Naive thymus-derived CD4-positive, alpha-beta T cell (primary cell): Measurements from ENCODE around the gene RABGEF1. TPM values are rescaled to one million over a fixed set of nuclear protein-coding genes. Genes with fewer than 3 reads are reported as not detected.
"Not testable (repeated sequence)": the region's sequence is repeated elsewhere in the genome, so short reads cannot be mapped to it uniquely, and the experiment has no call there.

Experiments
- ATAC-seq: fragments of 150-1000 bp; cut with Tn5 transposase; 2 replicates; pipeline ENCODE4 v1.10.0; 2021; ENCODE audit warnings: mild to moderate bottlenecking, moderate library complexity
- CTCF ChIA-PET: fragments of 350-600 bp; sonication (Branson Sonifier 250); formaldehyde crosslinking; loops from one replicate; lab custom pipeline; 2021; ENCODE audit warnings: antibody characterized with exemption; lab: Charles Lee
- POLR2A ChIA-PET: fragments of 350-600 bp; sonication (Branson Sonifier 250); formaldehyde crosslinking; loops from one replicate; lab custom pipeline; 2021; ENCODE audit warnings: antibody characterized with exemption, inconsistent platforms; lab: Charles Lee
- DNase-seq, 9 donors: peaks; one replicate each; pipeline versions ENCODE4 v3.0.0 to v3.0.0-alpha.2; 2020 to 2022; ENCODE audit warnings: mixed read lengths in 1 of 9
- H3K27ac ChIP-seq: one replicate; pipeline ENCODE4 v1.7.0; 2013; ENCODE audit warnings: mild to moderate bottlenecking, low read depth, low read length, moderate library complexity
- H3K27me3 ChIP-seq, 2 donors: one replicate each; pipeline ENCODE4 v1.7.0; 2013; ENCODE audit warnings: low read length in 2 of 2, mild to moderate bottlenecking in 2 of 2, moderate library complexity in 2 of 2; ENCODE audit not compliant: control insufficient read depth in 2 of 2, insufficient read depth in 2 of 2
- H3K36me3 ChIP-seq, 3 experiments: 1 replicate in 2 of 3; 2 replicates in 1 of 3; pipeline ENCODE4 v1.7.0; 2013; ENCODE audit warnings: low read length in 3 of 3, mild to moderate bottlenecking in 3 of 3, moderate library complexity in 1 of 3; ENCODE audit not compliant: insufficient read depth in 3 of 3, control insufficient read depth in 2 of 3
- H3K4me1 ChIP-seq, 2 donors: one replicate each; pipeline ENCODE4 v1.7.0; 2013; ENCODE audit warnings: low read length in 2 of 2, mild to moderate bottlenecking in 2 of 2, moderate library complexity in 1 of 2; ENCODE audit not compliant: control insufficient read depth in 2 of 2, insufficient read depth in 2 of 2
- H3K4me3 ChIP-seq: 2 replicates; pipeline ENCODE4 v1.7.0; 2013; ENCODE audit warnings: mild to moderate bottlenecking, low read length
- H3K9me3 ChIP-seq, 3 experiments: 1 replicate in 2 of 3; 2 replicates in 1 of 3; pipeline ENCODE4 v1.7.0; 2013; ENCODE audit warnings: low read length in 3 of 3; ENCODE audit not compliant: control insufficient read depth in 2 of 3
- H3K27ac Mint-ChIP-seq, 9 donors: one replicate each; pipeline ENCODE4 v1.8.0; 2020 to 2022; ENCODE audit warnings: mixed read lengths in 9 of 9, mild to moderate bottlenecking in 8 of 9, moderate library complexity in 5 of 9, inconsistent platforms in 2 of 9
- H3K27me3 Mint-ChIP-seq, 5 donors: one replicate each; pipeline ENCODE4 v1.8.0; 2021 to 2022; ENCODE audit warnings: mixed read lengths in 5 of 5, mild to moderate bottlenecking in 1 of 5
- H3K36me3 Mint-ChIP-seq, 5 donors: one replicate each; pipeline ENCODE4 v1.8.0; 2020 to 2022; ENCODE audit warnings: mixed read lengths in 5 of 5, mild to moderate bottlenecking in 3 of 5, inconsistent platforms in 1 of 5
- H3K4me1 Mint-ChIP-seq, 7 donors: one replicate each; pipeline ENCODE4 v1.8.0; 2020 to 2022; ENCODE audit warnings: mixed read lengths in 7 of 7, mild to moderate bottlenecking in 3 of 7, inconsistent platforms in 1 of 7
- H3K4me3 Mint-ChIP-seq, 10 donors: one replicate each; pipeline ENCODE4 v1.8.0; 2020 to 2022; ENCODE audit warnings: mild to moderate bottlenecking in 10 of 10, mixed read lengths in 10 of 10, moderate library complexity in 6 of 10, inconsistent platforms in 2 of 10
- H3K9me3 Mint-ChIP-seq, 11 donors: one replicate each; pipeline ENCODE4 v1.8.0; 2020 to 2022; ENCODE audit warnings: mixed read lengths in 11 of 11, mild to moderate bottlenecking in 4 of 11, inconsistent platforms in 1 of 11, moderate library complexity in 1 of 11
- intact Hi-C, 2 donors: fragments of 100-400 bp; cut with micrococcal nuclease; formaldehyde crosslinking; loops; one replicate each; pipeline ENCODE4 v1.15.1; 2023
- polyA plus RNA-seq, 2 donors: library from polyadenylated mRNA; unstranded; fragments of 300-500 nt; fragmentation: Illumina TruSeq; gene quantifications; one replicate each; pipeline ENCODE4 v1.2.3, GENCODE V29; 2021
- total RNA-seq, 6 experiments: library from RNA in 5 of 6; stranded (reverse) in 5 of 6; gene quantifications; 1 replicate in 5 of 6; 2 replicates in 1 of 6; pipeline ENCODE4 v1.2.3 and lab custom pipeline; 2021 to 2026

Gene RABGEF1
- total and polyA plus RNA-seq, 7 experiments from 2014 or later: 20.5 to 35.7 (median 21.8) TPM

- H3K4me1 ChIP-seq: no peaks in the 10 kb centered on the region
- H3K36me3 ChIP-seq: peaks cover 0 to 12% (median 0%) of the 10 kb centered on the region in 3 experiments
- H3K4me1 Mint-ChIP-seq: peaks cover 0 to under 1% (median 0%) of the 10 kb centered on the region in 7 donors
- H3K27ac Mint-ChIP-seq: no peak overlapping the region
- H3K9me3 ChIP-seq: no peaks in the 10 kb centered on the region
- peaks cover 9 to 57% (median 42%) of the 10 kb centered on the region in 5 donors for H3K36me3 Mint-ChIP-seq
- POLR2A ChIA-PET: no interaction called here
- no peak overlapping the region for H3K27ac ChIP-seq
- no peaks in the 10 kb centered on the region for H3K27me3 Mint-ChIP-seq
- ATAC-seq: no peak
- peaks cover 0 to 20% (median 9%) of the 10 kb centered on the region in 11 donors for H3K9me3 Mint-ChIP-seq
- H3K4me3 Mint-ChIP-seq: no peak overlapping the region
- intact Hi-C loops: no loop called here
- no peaks in the 10 kb centered on the region for H3K27me3 ChIP-seq
- DNase-seq: no peak
- H3K4me3 ChIP-seq: no peak overlapping the region
- CTCF ChIA-PET: no interaction called here
These were observed 26.8 kb upstream of the RABGEF1 start for GRCh38 chr7:66713687-66714086.

DNA sequence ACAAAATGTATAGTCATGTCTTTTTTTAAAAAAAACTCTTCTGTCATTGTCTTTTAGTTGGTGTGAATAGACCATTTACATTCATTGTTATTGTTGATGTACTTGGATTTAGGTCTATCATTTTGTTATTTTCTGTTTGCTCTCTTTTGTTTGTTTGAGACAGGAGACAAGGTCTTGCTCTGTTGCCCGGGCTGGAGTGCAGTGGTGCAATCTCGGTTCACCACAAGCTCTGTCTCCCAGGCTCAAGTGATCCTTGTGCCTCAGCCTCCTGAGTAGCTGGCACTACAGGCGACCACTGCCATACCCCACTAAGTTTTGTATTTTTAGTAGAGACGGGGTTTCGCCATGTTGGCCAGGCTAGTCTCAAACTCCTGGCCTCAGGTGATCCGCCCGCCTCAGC is 23.9 kb upstream of the RABGEF1 start:
- POLR2A ChIA-PET, H3K27me3 Mint-ChIP-seq, H3K27me3 ChIP-seq, H3K27ac ChIP-seq, DNase-seq, ATAC-seq, H3K4me1 ChIP-seq, intact Hi-C loops, H3K27ac Mint-ChIP-seq, CTCF ChIA-PET, H3K4me3 Mint-ChIP-seq, H3K4me3 ChIP-seq, H3K4me1 Mint-ChIP-seq, H3K9me3 ChIP-seq, H3K36me3 ChIP-seq: not testable (repeated sequence)
- H3K9me3 Mint-ChIP-seq: peaks cover 0 to 20% (median 9%) of the 10 kb centered on the region in 11 donors
- H3K36me3 Mint-ChIP-seq: peaks cover 13 to 57% (median 37%) of the 10 kb centered on the region in 5 donors

DNA sequence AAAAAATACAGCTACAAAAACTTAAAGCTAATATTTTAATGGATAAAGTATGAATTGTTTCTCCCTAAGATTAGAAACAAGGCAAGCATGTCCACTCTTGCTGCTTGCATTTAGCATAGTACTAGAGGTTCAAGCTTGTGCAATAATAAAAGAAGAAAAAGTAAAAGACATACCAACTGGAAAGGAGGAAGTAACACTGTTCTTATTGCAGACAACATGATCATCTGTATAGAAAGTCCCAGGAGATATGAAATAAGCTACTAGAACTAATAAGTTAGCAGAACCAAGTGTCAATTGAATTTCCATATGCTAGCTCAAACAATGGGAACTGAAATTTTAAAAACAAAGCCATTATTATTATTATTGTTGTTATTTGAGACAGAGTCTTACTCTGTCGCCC is 20.0 kb upstream of the RABGEF1 start:
- POLR2A ChIA-PET: interaction anchor here (0.6 kb wide), 1 partner anchor 102 kb away, joined by 5 read pairs; no protein-coding TSS in a partner anchor
- no peak overlapping the region for H3K27ac ChIP-seq
- no peaks in the 10 kb centered on the region for H3K27me3 Mint-ChIP-seq
- H3K9me3 Mint-ChIP-seq: peaks cover 4 to 19% (median 11%) of the 10 kb centered on the region in 11 donors
- ATAC-seq (no peak), DNase-seq (no peak)
- no peaks in the 10 kb centered on the region for H3K36me3 ChIP-seq
- no peak overlapping the region for H3K4me3 Mint-ChIP-seq
- no peaks in the 10 kb centered on the region for H3K27me3 ChIP-seq
- H3K9me3 ChIP-seq: no peaks in the 10 kb centered on the region
- no peak overlapping the region for H3K27ac Mint-ChIP-seq
- H3K4me1 ChIP-seq: no peaks in the 10 kb centered on the region
- no peak overlapping the region for H3K4me3 ChIP-seq
- CTCF ChIA-PET: no interaction called here
- peaks cover 12 to 50% (median 34%) of the 10 kb centered on the region in 5 donors for H3K36me3 Mint-ChIP-seq
- intact Hi-C loops: no loop called here
- peaks cover 0 to 1% (median 0%) of the 10 kb centered on the region in 7 donors for H3K4me1 Mint-ChIP-seq

GRCh38 chr7:66725843-66726242 is 14.7 kb upstream of the RABGEF1 start:
- ChIA-PET POLR2A (no interaction called here), CTCF (no interaction called here)
- Histone ChIP-seq H3K27me3 (no peaks in the 10 kb centered on the region), H3K36me3 (no peaks in the 10 kb centered on the region), H3K27ac (no peak overlapping the region), H3K4me3 (no peak overlapping the region), H3K9me3 (no peaks in the 10 kb centered on the region), H3K4me1 (no peaks in the 10 kb centered on the region)
- H3K4me3 Mint-ChIP-seq: no peak overlapping the region
- peaks cover 4 to 19% (median 11%) of the 10 kb centered on the region in 11 donors for H3K9me3 Mint-ChIP-seq
- ATAC-seq (no peak), DNase-seq (no peak)
- no peaks in the 10 kb centered on the region for H3K27me3 Mint-ChIP-seq
- H3K4me1 Mint-ChIP-seq: peaks cover 0 to 5% (median 0%) of the 10 kb centered on the region in 7 donors
- peaks cover 13 to 36% (median 26%) of the 10 kb centered on the region in 5 donors for H3K36me3 Mint-ChIP-seq
- H3K27ac Mint-ChIP-seq: no peak overlapping the region
- intact Hi-C loops: no loop called here

GRCh38 chr7:66727058-66727457 is 13.5 kb upstream of the RABGEF1 start:
- no peak overlapping the region for H3K27ac Mint-ChIP-seq
- ChIA-PET POLR2A (interaction anchor here (0.7 kb wide), 1 partner anchor 178 kb away, joined by 3 read pairs; no protein-coding TSS in a partner anchor), CTCF (interaction anchor here (0.6 kb wide), 1 partner anchor 95 kb away, joined by 4 read pairs; no protein-coding TSS in a partner anchor)
- H3K36me3 Mint-ChIP-seq: peaks cover 9 to 30% (median 26%) of the 10 kb centered on the region in 5 donors
- DNase-seq: no peak
- ATAC-seq: no peak
- Histone ChIP-seq H3K4me1 (no peaks in the 10 kb centered on the region), H3K36me3 (no peaks in the 10 kb centered on the region), H3K27ac (no peak overlapping the region), H3K4me3 (no peak overlapping the region), H3K27me3 (no peaks in the 10 kb centered on the region), H3K9me3 (no peaks in the 10 kb centered on the region)
- no peak overlapping the region for H3K4me3 Mint-ChIP-seq
- H3K27me3 Mint-ChIP-seq: no peaks in the 10 kb centered on the region
- peaks cover 0 to 7% (median 0%) of the 10 kb centered on the region in 7 donors for H3K4me1 Mint-ChIP-seq
- peaks cover 4 to 19% (median 11%) of the 10 kb centered on the region in 11 donors for H3K9me3 Mint-ChIP-seq
- intact Hi-C loops: no loop called here

DNA sequence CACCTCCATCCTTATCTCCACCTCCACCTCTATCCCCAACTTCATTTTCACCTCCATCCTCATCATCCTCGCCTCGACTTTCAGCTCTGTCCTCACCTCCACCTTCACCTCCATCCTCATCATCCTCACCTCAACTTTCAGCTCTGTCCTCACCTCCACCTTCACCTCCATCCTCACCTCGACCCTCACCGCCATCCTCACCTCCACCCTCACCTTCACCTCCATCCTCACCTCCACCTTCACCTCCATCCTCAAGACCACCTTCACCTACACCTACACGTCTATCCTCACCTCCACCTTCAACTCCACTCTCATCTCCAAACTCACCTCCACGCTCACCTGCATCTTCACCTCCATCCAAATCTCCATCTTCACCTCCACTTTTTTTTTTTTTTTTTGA is 12.0 kb upstream of the RABGEF1 start:
- no peaks in the 10 kb centered on the region for H3K4me1 ChIP-seq
- intact Hi-C loops: no loop called here
- Mint-ChIP-seq H3K4me3 (no peak overlapping the region), H3K9me3 (peaks cover 4 to 18% (median 11%) of the 10 kb centered on the region in 11 donors), H3K4me1 (peaks cover 0 to 13% (median 5%) of the 10 kb centered on the region in 7 donors), H3K36me3 (peaks cover 9 to 21% (median 20%) of the 10 kb centered on the region in 5 donors), H3K27ac (peak overlapping the region in 1 of 9 donors; percentile 76), H3K27me3 (no peaks in the 10 kb centered on the region)
- H3K4me3 ChIP-seq: no peak overlapping the region
- ATAC-seq (no peak), DNase-seq (no peak)
- H3K9me3 ChIP-seq: no peaks in the 10 kb centered on the region
- CTCF ChIA-PET: no interaction called here
- no peak overlapping the region for H3K27ac ChIP-seq
- H3K27me3 ChIP-seq: no peaks in the 10 kb centered on the region
- H3K36me3 ChIP-seq: no peaks in the 10 kb centered on the region
- POLR2A ChIA-PET: no interaction called here

DNA sequence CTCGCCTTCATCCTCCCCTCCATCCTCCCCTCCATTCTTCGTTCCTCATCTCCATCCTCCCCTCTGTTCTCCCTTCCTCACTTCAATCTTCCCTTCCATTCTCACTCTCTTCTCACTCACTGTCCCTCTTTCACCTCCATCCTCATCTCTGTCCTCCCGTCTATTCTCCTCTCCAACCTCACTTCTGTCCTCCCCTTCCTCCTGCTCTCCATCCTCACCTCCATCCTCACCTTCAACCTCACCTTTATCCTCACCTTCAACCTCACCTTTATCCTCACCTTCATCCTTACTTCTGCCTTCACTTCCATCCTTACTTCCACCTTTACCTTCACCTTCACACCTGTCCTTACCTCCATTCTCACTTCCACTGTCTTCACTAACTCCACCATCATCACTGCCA is 11.3 kb upstream of the RABGEF1 start:
- peaks cover 4 to 15% (median 10%) of the 10 kb centered on the region in 11 donors for H3K9me3 Mint-ChIP-seq
- no peaks in the 10 kb centered on the region for H3K36me3 ChIP-seq
- POLR2A ChIA-PET: no interaction called here
- H3K4me1 ChIP-seq: no peaks in the 10 kb centered on the region
- H3K27me3 ChIP-seq: no peaks in the 10 kb centered on the region
- no peak for ATAC-seq
- H3K4me1 Mint-ChIP-seq: peaks cover 0 to 13% (median 5%) of the 10 kb centered on the region in 7 donors
- CTCF ChIA-PET: no interaction called here
- H3K27ac ChIP-seq: no peak overlapping the region
- no peak for DNase-seq
- H3K27ac Mint-ChIP-seq: no peak overlapping the region
- H3K27me3 Mint-ChIP-seq: no peaks in the 10 kb centered on the region
- intact Hi-C loops: no loop called here
- H3K4me3 Mint-ChIP-seq: no peak overlapping the region
- no peak overlapping the region for H3K4me3 ChIP-seq
- H3K36me3 Mint-ChIP-seq: peaks cover 9 to 21% (median 16%) of the 10 kb centered on the region in 5 donors
- no peaks in the 10 kb centered on the region for H3K9me3 ChIP-seq
